Measurements from ENCODE around the gene PAX2. TPM values are rescaled to one million over a fixed set of nuclear protein-coding genes. Genes with fewer than 3 reads are reported as not detected.

The PAX2 gene
- total and polyA plus RNA-seq, 3 donors from 2014 or later, result 1.1 to 3.7 (median 1.5) TPM

GRCh38 chr10:100723770-100724530 lies 21.4 kb upstream of the PAX2 start:
- Histone ChIP-seq H3K9me3 (no peaks in the 10 kb centered on the region), H3K27ac (no peak overlapping the region), H3K27me3 (no peaks in the 10 kb centered on the region), H3K4me1 (no peaks in the 10 kb centered on the region), H3K36me3 (ENCODE audit: low read depth, missing control alignments) (no peaks in the 10 kb centered on the region), H3K4me3 (peak overlapping the region in 1 of 2 donors; percentile 18)
- TF ChIP-seq POLR2A (IDR thresholded peaks at IDR 0.05), result no peak
- TF ChIP-seq CTCF (IDR thresholded peaks at IDR 0.05), result no peak
- DNase-seq, result no peak
- WGBS, 2 donors, result 1 to 4% methylated on average over 39 to 58 of the region's 58 CpGs
- intact Hi-C loops (cut with DNase I; ENCODE audit: low total_unique reads), result no loop called here

DNA sequence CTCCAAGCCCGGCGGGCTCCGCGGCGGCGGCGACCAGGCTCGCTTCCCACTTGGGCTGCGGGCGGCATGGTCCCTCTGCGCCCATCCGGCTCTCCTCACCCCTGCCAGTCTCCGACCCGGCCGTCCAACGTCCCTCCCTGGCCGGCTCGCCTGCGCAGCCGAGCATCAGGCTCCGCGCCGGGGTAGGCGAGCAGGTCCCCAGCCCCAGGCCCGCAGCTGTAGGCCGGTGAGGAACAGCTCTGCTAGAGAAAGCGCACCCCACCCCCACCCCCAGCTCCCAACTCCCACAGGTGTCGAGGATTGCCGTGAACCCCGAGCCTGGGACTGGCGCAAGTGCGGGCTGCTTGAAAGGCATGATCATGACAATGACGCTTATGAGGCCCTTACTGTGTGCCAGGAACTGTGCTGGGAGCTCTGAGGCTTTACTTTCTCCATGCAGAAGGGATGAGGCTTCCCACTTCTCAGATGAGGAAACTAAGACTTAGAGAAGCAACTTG lies 20.8 kb upstream of the PAX2 start:
- intact Hi-C loops (cut with DNase I; ENCODE audit: low total_unique reads), result no loop called here
- Histone ChIP-seq H3K27ac (no peak overlapping the region), H3K27me3 (no peaks in the 10 kb centered on the region), H3K4me1 (peaks cover 6% of the 10 kb centered on the region), H3K4me3 (peak overlapping the region in 1 of 2 donors; percentile 18), H3K9me3 (no peaks in the 10 kb centered on the region), H3K36me3 (ENCODE audit: low read depth, missing control alignments) (no peaks in the 10 kb centered on the region)
- WGBS, 2 donors, result 3 to 11% methylated on average over 3 to 31 of the region's 33 CpGs
- DNase-seq, result no peak
- TF ChIP-seq POLR2A (IDR thresholded peaks at IDR 0.05) (no peak), CTCF (IDR thresholded peaks at IDR 0.05) (no peak)

GRCh38 chr10:100725071-100725471 lies 20.3 kb upstream of the PAX2 start:
- Histone ChIP-seq H3K27me3 (no peaks in the 10 kb centered on the region), H3K36me3 (ENCODE audit: low read depth, missing control alignments) (no peaks in the 10 kb centered on the region), H3K27ac (no peak overlapping the region), H3K9me3 (no peaks in the 10 kb centered on the region), H3K4me1 (peaks cover 11% of the 10 kb centered on the region), H3K4me3 (no peak overlapping the region)
- TF ChIP-seq POLR2A (IDR thresholded peaks at IDR 0.05), result no peak
- no peak for TF ChIP-seq CTCF (IDR thresholded peaks at IDR 0.05)
- intact Hi-C loops (cut with DNase I; ENCODE audit: low total_unique reads), result no loop called here
- no peak for DNase-seq
- WGBS, 2 donors, result 44 to 62% methylated on average over 5 of the region's 5 CpGs

DNA sequence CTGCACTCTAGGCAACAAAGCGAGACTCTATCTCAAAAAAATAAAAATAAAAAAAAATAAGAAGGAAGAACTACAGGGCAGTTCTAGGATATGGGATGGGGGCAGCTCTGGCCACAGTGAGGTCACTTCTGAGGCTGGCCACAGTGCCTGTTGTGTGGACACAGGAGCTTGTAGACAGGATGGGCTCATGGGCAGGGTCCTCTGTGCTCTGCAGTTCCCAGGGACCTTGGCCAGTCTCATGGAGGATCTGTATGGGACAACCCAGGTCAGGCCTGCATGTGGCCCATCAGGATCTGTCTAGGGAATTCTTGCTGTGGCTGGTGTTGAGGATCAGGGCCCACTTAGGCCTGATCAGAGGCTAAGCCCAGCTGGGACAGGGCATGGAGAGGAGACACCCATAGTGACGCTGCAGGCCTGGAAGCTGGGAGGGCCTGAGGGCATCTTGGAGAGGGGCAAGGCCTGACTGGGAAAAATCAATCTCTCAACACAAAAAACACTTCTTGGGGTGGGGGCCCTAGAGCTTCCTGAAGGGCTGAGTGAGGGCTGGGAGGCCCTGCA lies 19.4 kb upstream of the PAX2 start:
- Histone ChIP-seq H3K9me3 (no peaks in the 10 kb centered on the region), H3K27me3 (no peaks in the 10 kb centered on the region), H3K4me3 (no peak overlapping the region), H3K27ac (no peak overlapping the region), H3K4me1 (peaks cover 18% of the 10 kb centered on the region), H3K36me3 (ENCODE audit: low read depth, missing control alignments) (no peaks in the 10 kb centered on the region)
- no peak for DNase-seq
- 88 to 100% methylated on average over 2 of the region's 2 CpGs for WGBS, 2 donors
- intact Hi-C loops (cut with DNase I; ENCODE audit: low total_unique reads), result no loop called here
- TF ChIP-seq POLR2A (IDR thresholded peaks at IDR 0.05) (no peak), CTCF (IDR thresholded peaks at IDR 0.05) (no peak)

Measured in testis (tissue), 3 donors.